Measurements from ENCODE around the gene GRM2.
A peak's percentile ranks its signal among the peaks of the same experiment; 100 is the strongest.
"Not testable (repeated sequence)": the region's sequence is repeated elsewhere in the genome, so short reads cannot be mapped to it uniquely, and the experiment has no call there.

Gene GRM2

DNA sequence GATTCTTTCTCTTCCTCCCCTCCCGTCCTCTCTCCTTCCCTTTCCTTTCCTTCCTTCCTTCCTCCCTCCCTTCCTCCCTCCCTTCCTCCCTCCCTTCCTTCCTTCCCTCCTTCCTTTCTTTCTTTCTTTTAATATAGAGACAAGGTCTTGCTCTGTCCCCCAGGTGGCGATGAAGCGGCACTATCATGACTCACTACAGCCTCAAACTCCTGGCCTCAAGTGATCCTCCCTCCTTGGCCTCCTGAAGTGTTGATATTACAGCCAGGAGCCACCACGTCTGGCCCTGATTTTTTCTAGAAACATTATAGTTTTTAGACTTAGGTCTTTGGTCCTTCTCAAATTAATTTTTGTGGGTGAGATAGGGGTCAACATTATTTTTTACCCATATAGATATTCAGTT, 15.5 kb downstream of the GRM2 start:
- DNase-seq (ENCODE audit: low read depth in 2 of 2): no peak

DNA sequence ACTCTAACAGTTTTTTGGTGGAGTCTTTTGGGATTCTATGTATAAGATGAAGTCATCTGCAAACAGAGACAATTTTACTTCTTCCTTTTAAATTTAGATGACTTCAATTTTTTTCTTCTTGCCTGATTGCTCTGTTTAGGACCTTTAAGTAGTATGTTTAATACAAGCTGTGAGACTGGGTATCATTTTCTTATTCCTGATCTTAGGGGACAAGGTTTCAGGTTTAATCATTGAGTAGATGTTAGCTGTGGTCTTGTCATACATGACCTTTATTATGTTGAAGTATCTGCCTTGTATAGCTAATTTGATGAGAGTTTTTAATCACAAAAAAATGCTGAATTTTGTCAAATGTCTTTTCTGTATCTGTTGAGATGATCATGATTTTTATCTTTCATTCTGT, 20.6 kb downstream of the GRM2 start:
- no peak for DNase-seq (ENCODE audit: low read depth in 2 of 2)

DNA sequence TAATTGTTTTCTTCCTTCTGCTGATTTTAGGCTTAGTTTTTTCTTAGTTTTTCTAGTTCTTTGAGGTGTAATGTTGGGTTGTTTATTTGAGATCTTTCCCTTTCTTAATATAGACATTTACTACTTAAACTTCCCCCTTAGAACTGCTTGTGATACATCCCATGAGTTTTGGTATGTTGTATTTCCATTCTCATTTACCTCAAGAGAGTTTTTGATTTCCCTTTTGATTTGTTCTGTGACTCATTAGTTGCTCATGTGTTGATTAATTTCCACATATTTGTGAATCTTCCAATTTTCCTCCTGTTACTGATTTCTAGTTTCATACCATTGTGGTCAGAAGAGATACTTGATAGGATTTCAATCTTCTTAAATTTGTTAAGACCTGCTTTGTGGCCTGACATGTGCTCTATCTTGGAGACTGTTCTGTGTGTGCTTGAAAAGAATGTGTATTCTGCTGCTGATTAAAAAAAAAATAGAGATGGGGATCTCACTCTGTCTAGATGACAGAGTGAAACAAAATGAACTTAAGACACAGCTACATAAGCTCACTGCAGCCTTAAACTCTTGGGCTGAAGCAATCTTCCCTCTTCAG, 22.3 kb downstream of the GRM2 start:
- DNase-seq (ENCODE audit: low read depth in 2 of 2): no peak

DNA sequence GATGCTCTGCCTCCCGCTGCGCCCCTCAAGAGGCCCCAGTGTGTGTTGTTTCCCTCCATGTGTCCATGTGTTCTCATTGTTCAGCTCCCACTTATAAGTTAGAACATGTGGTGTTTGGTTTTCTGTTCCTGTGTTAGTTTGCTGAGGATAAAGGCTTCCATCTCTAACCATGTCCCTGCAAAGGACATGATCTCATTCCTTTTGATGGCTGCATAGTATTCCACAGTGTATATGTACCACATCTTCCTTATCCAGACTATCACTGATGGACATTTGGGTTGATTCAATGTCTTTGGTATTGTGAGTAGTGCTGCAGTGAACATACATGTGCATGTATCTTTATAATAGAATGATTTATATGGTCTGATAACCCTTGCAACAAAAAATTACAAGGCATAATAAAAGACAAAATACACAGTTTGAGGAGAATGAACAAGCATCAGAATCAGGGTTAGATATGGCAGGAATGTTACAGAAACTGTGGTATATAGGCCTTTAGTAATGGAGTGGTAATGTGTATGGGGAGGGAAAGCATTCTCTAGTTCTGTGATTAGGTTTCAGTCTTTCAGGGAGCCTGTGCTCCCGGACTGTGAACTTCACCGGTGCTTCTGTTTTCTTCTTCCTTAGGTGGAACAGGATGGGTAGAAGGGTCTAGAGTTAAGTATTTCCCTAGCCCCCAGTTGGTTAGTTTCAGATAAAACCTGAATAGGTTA, 27.1 kb downstream of the GRM2 start:
- DNase-seq (ENCODE audit: low read depth in 2 of 2): no peak

DNA sequence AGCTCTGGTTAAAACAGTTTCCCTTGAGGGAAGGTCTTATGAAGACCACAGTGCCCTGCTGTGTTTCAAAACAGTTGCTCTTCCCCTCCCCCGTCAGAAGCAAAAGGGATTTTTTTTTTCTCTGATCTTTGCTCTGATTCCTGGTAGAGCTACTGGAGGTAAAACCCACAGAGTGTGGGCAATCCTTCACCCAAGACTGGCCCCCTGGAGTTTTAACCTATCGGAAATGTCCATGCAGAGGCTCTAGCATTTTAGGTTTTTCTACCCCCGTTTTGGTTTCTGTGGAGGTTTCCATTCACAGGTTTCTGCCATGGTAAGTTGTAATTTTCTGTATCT, 27.7 kb downstream of the GRM2 start:
- DNase-seq (ENCODE audit: low read depth in 2 of 2): peak in 1 of 2 donors; percentile 12

DNA sequence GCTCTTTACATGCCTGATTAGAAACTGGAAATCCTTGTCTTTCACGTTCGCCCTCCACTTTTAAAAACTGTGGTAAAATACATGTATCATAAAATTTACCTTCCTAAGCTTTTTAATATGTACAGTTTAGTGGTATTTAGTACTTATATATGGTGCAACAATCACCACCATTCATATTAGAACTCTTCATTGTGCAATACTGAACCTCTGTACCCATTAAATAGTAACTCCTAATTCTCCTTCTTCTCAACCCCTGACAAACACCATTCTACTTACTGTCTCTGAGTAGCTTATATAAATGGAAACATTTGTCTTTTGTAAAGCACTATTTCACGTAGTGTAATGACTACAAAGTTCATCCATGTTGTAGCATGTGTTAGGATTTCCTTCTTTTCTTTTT, 28.2 kb downstream of the GRM2 start:
- DNase-seq (ENCODE audit: low read depth in 2 of 2): no peak

DNA sequence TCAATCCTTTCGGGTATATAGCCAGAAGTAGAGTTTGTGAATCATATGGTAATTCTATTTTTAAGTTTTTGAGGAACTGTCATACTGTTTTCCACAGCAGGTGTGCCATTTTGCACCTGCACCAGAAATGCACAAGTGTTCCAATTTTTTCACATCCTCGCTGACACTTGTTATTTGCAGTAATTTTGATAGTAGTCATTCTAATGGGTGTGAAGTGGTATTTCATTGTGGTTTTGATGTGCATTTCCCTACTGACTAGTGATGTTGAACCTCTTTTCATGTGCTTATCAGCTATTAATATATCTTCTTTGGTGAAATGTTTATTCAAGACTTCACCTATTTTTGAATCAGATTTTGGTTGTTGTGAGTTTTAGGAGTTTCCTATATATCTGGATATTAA, 29.1 kb downstream of the GRM2 start:
- DNase-seq (ENCODE audit: low read depth in 2 of 2): no peak

DNA sequence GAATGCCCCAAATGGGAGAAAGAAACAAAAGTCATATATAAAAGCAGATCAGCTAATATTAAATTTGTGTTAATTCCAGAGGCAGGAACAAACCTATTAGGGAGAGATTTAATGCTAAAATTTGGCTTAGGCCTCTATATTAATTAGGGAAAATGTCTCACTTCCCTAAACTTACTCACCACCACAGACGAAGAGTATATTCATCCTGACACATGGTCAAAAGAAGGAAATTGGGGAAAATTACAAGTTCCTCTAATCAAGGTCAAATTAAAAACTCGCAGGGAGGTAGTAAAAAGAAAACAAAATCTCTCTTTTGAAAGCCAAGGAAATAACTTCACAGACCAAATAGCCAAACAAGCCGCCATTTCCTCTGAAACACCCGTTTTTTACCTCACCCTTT, 32.2 kb downstream of the GRM2 start:
- no peak for DNase-seq (ENCODE audit: low read depth in 2 of 2)

DNA sequence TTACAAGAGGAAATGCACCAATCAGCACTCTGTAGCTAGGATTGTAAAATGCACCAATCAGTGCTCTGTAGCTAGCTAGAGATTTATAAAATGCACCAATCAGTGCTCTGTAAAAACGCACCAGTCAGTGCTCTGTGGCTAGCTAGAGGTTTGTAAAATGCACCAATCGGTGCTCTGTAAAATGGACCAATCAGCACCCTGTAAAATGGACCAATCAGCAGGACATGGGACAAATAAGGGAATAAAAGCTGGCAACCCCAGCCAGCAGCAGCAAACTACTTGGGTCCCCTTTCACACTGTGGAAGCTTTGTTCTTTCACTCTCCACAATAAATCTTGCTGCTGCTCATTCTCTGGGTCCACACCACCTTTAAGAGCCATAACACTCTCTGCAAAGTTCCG, 35.5 kb downstream of the GRM2 start:
- DNase-seq (ENCODE audit: low read depth in 2 of 2): not testable (repeated sequence)

DNA sequence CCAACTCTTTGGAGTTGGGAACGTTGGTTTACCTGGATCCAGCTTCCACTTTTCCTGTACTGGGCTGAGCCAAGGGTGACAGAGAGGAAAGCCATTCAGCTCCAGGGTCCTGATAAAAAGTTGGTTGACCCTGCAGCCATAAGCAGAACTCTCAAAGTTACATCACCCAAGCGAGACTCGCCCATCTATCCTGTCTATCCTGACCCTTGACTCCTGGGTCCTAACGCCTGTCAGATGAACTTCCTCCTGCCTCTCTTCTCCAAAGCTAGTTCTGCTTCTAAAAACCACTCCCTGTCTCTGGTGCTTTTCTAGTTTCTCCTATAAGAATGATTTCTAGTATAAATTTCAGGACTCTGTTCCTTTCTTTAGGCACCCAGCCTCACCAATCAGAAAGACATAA, 36.1 kb downstream of the GRM2 start:
- not testable (repeated sequence) for DNase-seq (ENCODE audit: low read depth in 2 of 2)

DNA sequence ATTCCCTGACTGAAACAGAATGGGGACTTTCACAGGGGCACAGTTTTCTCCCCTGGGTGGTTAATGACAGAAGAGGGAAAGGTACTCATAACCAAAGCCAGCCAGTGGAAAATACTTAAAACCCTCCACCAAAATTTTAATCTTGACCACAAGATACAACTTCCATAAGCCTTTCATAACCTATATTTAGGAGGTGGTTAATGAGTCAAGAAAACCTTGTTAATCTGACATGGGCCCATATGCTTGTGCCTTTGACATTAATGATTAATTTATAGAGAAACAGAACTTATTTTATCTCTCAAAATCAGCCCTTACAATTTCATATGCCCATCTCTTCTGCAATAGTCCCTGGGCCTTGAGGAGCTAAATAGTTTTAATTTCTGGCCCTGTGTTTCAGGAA, 41.0 kb downstream of the GRM2 start:
- no peak for DNase-seq (ENCODE audit: low read depth in 2 of 2)

DNA sequence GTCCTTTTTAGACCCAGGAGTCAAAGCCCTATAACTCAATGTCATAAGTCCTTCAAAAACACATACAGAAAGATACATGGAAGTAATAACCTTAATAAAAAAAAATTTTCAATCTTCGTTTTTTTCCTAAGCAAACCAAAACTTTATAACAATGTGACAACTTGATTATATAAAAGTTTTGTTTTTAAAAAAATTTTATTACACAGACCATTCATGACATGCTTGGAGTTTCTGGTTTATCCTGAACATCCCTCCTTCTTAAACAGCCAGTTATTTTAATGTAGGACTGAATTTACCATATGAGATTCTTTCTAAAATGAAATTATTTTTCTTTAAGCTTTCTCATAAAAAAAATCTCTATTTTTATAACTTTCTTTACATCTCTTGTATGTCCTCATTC, 41.5 kb downstream of the GRM2 start:
- DNase-seq (ENCODE audit: low read depth in 2 of 2): no peak

DNA sequence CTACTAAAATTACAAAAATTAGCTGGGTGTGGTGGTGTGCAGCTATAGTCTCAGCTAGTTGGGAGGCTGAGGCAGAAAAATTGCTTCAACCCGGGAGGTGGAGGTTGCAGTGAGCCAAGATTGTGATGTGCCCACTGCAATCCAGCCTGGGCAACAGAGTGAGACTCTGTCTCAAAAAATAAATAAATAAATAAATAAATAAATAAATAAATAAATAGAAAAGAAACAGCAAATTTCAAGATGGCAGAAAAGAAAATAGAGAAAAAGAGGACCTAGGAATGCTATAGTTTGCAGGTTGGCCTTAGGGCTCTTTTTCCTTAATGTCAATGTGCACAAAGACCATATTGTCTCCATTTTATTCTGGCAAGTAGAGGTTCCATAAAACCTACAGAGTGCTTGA, 44.0 kb downstream of the GRM2 start:
- DNase-seq (ENCODE audit: low read depth in 2 of 2): no peak

DNA sequence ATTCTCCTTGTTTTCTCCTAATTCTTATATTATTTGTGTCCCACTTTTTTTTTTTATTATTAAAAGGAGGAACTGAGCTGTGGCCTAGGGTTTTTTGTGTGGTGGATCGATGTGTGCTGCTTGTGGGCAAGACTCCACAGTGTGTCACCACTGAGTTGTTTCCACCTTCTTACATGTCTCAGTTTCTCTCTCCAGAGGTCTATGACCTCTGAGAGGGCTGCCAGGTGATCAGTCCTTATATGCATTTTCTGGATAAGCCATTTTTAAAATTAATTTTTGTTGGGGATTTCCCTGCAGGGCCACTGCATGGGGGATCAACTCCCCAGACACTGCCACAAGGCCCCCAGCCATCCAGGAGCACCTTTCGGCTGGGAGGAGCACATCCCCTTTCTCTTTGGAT, 44.4 kb downstream of the GRM2 start:
- no peak for DNase-seq (ENCODE audit: low read depth in 2 of 2)

DNA sequence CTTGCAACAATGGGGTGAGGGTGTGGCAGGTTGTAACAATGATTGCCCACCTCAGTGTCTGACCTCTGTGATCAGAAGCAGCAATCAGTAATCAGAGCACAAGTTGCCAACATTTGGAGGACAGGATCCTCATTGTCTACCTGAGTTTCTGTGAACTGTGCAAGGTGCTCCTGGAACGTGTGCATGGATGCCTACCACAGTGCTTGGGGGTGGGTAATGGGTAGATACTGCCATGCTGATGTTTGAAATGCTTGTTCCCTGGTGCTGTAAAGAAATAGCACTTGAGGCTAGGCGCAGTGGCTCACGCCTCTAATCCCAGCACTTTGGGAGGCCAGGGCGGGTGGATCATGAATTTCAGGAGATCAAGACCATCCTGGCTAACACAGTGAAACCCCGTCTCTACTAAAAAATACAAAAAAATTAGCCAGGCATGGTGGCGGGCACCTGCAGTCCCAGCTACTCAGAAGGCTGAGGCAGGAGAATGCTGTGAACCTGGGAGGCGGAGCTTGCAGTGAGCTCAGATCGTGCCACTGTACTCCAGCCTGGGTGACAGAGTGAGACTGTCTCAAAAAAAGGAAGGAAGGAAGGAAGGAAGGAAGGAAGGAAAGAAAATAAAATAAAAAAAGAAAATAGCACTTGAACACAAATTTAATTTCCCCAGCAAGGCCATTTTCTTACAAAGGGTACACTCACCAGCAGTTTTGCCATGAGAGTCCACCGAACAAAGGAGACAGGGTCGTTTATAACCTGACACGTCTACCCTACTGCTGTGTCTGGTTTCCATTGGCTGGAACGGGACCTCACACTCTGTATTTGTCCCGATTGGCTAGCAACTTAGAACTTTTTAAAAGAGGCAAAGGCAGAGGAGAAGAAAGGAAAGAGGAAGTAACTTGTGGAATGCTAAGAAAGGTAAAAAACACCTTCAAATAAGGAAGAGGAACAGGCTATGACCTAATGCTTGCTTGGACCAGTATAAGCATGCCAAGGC, 47.2 kb downstream of the GRM2 start:
- DNase-seq (ENCODE audit: low read depth in 2 of 2): not testable (repeated sequence)

DNA sequence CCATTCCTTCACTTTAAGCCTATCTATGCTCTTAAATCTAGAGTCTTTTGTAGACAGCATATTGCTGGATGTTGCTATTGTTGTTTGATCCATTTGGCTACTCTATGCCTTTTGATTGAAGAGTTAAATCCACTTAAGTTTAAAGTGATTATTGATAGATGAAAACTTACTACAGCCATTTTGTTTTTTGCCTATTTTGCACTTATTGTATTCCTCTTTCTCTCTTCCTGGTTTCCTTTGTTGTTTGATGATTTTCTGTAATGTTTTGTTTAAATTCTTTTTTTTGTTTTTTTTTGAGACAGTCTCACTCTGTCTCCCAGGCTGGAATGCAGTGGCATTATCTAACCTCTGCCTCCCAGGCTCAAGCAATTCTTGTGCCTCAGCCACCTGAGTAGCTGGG, 52.3 kb downstream of the GRM2 start:
- DNase-seq (ENCODE audit: low read depth in 2 of 2): no peak
